H9 (cell line): Measurements from ENCODE around the gene CHPF. TPM values are rescaled to one million over a fixed set of nuclear protein-coding genes. Genes with fewer than 3 reads are reported as not detected.

Experiments used
- DNase-seq: peaks from one replicate; pipeline ENCODE4 v3.0.0-alpha.2; 2017
- H2AFZ ChIP-seq: one replicate; pipeline ENCODE4 v1.6.1; 2013; ENCODE audit warnings: mild to moderate bottlenecking, low read length, control low read depth, moderate library complexity
- H2AK5ac ChIP-seq: 2 replicates; pipeline ENCODE4 v1.6.1; 2013; ENCODE audit warnings: low read length, control low read depth, mixed read lengths; ENCODE audit not compliant: insufficient read length
- H2BK120ac ChIP-seq: one replicate; pipeline ENCODE4 v1.6.1; 2013; ENCODE audit warnings: low read depth, mild to moderate bottlenecking, low read length, control low read depth, inconsistent platforms; ENCODE audit not compliant: poor library complexity, severe bottlenecking
- H2BK12ac ChIP-seq: 2 replicates; pipeline ENCODE4 v1.6.1; 2013; ENCODE audit warnings: low read length, control low read depth, mixed read lengths, low read depth; ENCODE audit not compliant: insufficient read length
- H2BK15ac ChIP-seq: 2 replicates; pipeline ENCODE4 v1.6.1; 2013; ENCODE audit warnings: low read depth, low read length, control low read depth
- H2BK20ac ChIP-seq: one replicate; pipeline ENCODE4 v1.6.1; 2013; ENCODE audit warnings: low read depth, mild to moderate bottlenecking, low read length, control low read depth, inconsistent platforms; ENCODE audit not compliant: poor library complexity, severe bottlenecking
- H2BK5ac ChIP-seq: 2 replicates; pipeline ENCODE4 v1.6.1; 2013; ENCODE audit warnings: low read length, control low read depth, mixed read lengths; ENCODE audit not compliant: insufficient read length
- H3K14ac ChIP-seq: 2 replicates; pipeline ENCODE4 v1.6.1; 2013; ENCODE audit warnings: low read length, control low read depth; ENCODE audit not compliant: insufficient read depth
- H3K18ac ChIP-seq: 2 replicates; pipeline ENCODE4 v1.6.1; 2013; ENCODE audit warnings: low read depth, mild to moderate bottlenecking, mixed read lengths, low read length, control low read depth; ENCODE audit not compliant: insufficient read length
- H3K23ac ChIP-seq: 2 replicates; pipeline ENCODE4 v1.6.1; 2013; ENCODE audit warnings: low read length, control low read depth, mixed read lengths, low read depth; ENCODE audit not compliant: insufficient read length
- H3K23me2 ChIP-seq: 2 replicates; pipeline ENCODE4 v1.6.1; 2013; ENCODE audit warnings: low read depth, mild to moderate bottlenecking, mixed read lengths, low read length, control low read depth; ENCODE audit not compliant: insufficient read length, poor library complexity, severe bottlenecking
- H3K27ac ChIP-seq: 2 replicates; pipeline ENCODE4 v1.5.1; 2013; ENCODE audit warnings: low read length, control low read depth, mixed read lengths, low read depth; ENCODE audit not compliant: insufficient read length
- H3K27me3 ChIP-seq: 2 replicates; pipeline ENCODE4 v1.6.1; 2013; ENCODE audit warnings: low read length, control low read depth, inconsistent platforms; ENCODE audit not compliant: insufficient read depth
- H3K4ac ChIP-seq: 2 replicates; pipeline ENCODE4 v1.6.1; 2013; ENCODE audit warnings: low read depth, mild to moderate bottlenecking, control low read depth, inconsistent platforms, low read length, moderate library complexity
- H3K4me1 ChIP-seq: 2 replicates; pipeline ENCODE4 v1.6.1; 2013; ENCODE audit warnings: low read length, control low read depth, inconsistent platforms; ENCODE audit not compliant: insufficient read depth
- H3K4me2 ChIP-seq: 2 replicates; pipeline ENCODE4 v1.6.1; 2013; ENCODE audit warnings: low read length, control low read depth, mixed read lengths; ENCODE audit not compliant: insufficient read length, insufficient read depth
- H3K56ac ChIP-seq: 2 replicates; pipeline ENCODE4 v1.6.1; 2013; ENCODE audit warnings: low read depth, mild to moderate bottlenecking, mixed read lengths, low read length, control low read depth; ENCODE audit not compliant: insufficient read length
- H3K79me1 ChIP-seq: 2 replicates; pipeline ENCODE4 v1.6.1; 2013; ENCODE audit warnings: low read depth, mild to moderate bottlenecking, moderate library complexity, low read length, control low read depth, inconsistent platforms; ENCODE audit not compliant: insufficient read depth, poor library complexity, severe bottlenecking
- H3K79me2 ChIP-seq: 2 replicates; pipeline ENCODE4 v1.6.1; 2013; ENCODE audit warnings: low read length, control low read depth, inconsistent platforms; ENCODE audit not compliant: insufficient read depth
- H3K9ac ChIP-seq: 2 replicates; pipeline ENCODE4 v1.6.1; 2013; ENCODE audit warnings: low read length, control low read depth, mixed read lengths; ENCODE audit not compliant: insufficient read length; ENCODE audit errors: extremely low read depth
- H3K9me3 ChIP-seq: one replicate; pipeline ENCODE4 v1.6.1; 2013; ENCODE audit warnings: low read depth, low read length, inconsistent platforms; ENCODE audit not compliant: control insufficient read depth
- H3T11ph ChIP-seq: one replicate; pipeline ENCODE4 v1.6.1; 2013; ENCODE audit warnings: mild to moderate bottlenecking, low read length, control low read depth, inconsistent platforms
- H4K20me1 ChIP-seq: one replicate; pipeline ENCODE4 v1.6.1; 2013; ENCODE audit not compliant: control insufficient read depth, insufficient read length, insufficient read depth
- H4K5ac ChIP-seq: 2 replicates; pipeline ENCODE4 v1.6.1; 2013; ENCODE audit warnings: low read depth, mild to moderate bottlenecking, mixed read lengths, low read length, control low read depth; ENCODE audit not compliant: insufficient read length
- H4K8ac ChIP-seq: replicated peaks from 2 replicates; pipeline ENCODE4 v1.6.1; 2013; ENCODE audit warnings: low read length, control low read depth, mixed read lengths, low read depth; ENCODE audit not compliant: insufficient read length
- H4K91ac ChIP-seq: 2 replicates; pipeline ENCODE4 v1.6.1; 2013; ENCODE audit warnings: low read depth, mild to moderate bottlenecking, moderate library complexity, mixed read lengths, low read length, control low read depth; ENCODE audit not compliant: insufficient read length
- H3K27ac Mint-ChIP-seq, 3 experiments: 2 replicates in 2 of 3; 3 replicates in 1 of 3; pipeline ENCODE4 v1.8.0; 2020 to 2021; ENCODE audit warnings: mixed read lengths in 3 of 3, mild to moderate bottlenecking in 1 of 3, moderate library complexity in 1 of 3
- H3K27me3 Mint-ChIP-seq: 2 replicates; pipeline ENCODE4 v1.8.0; 2021; ENCODE audit warnings: low read depth, mild to moderate bottlenecking, moderate library complexity, mixed read lengths
- H3K36me3 Mint-ChIP-seq, 3 experiments: 2 replicates in 2 of 3; 3 replicates in 1 of 3; pipeline ENCODE4 v1.8.0; 2020 to 2021; ENCODE audit warnings: low read depth in 3 of 3, mixed read lengths in 3 of 3; ENCODE audit not compliant: insufficient read depth in 1 of 3
- H3K4me1 Mint-ChIP-seq, 2 experiments: 2 replicates each; pipeline ENCODE4 v1.8.0; 2020; ENCODE audit warnings: mixed read lengths in 2 of 2
- H3K4me3 Mint-ChIP-seq, 2 experiments: 2 replicates in 1 of 2; 3 replicates in 1 of 2; pipeline ENCODE4 v1.8.0; 2020 to 2021; ENCODE audit warnings: mild to moderate bottlenecking in 2 of 2, mixed read lengths in 2 of 2, moderate library complexity in 1 of 2
- H3K9me3 Mint-ChIP-seq, 2 experiments: 2 replicates in 1 of 2; 3 replicates in 1 of 2; pipeline ENCODE4 v1.8.0; 2020; ENCODE audit warnings: mild to moderate bottlenecking in 2 of 2, mixed read lengths in 2 of 2, moderate library complexity in 1 of 2
- CTCF ChIP-seq: fragments of 200-600 bp; sonication (generic); conservative IDR thresholded peaks from 3 replicates; pipeline ENCODE4 v1.8.0; 2021; ENCODE audit warnings: antibody characterized with exemption, mild to moderate bottlenecking
- WGBS: extraction: QIAGEN DNeasy Blood & Tissue Kit; methylation state at CpG from one replicate; pipeline ENCODE4 v1.1.7; 2013; ENCODE audit warnings: missing lambda C conversion rate, low lambda C conversion rate, mixed read lengths; ENCODE audit not compliant: insufficient read length; ENCODE audit errors: extremely low coverage; 5-methylcytosine and 5-hydroxymethylcytosine counted together
- total RNA-seq: library from RNA; stranded (reverse); gene quantifications from 2 replicates; pipeline ENCODE4 v1.2.1, GENCODE V29; 2021

CHPF gene
- total RNA-seq, 1 experiment from 2014 or later: 46.5 TPM

GRCh38 chr2:219522111-219523030 lies 21.2 kb downstream of the CHPF start:
- H3K23me2 ChIP-seq: peaks cover 4% of the 10 kb centered on the region
- no peak for TF ChIP-seq CTCF
- Mint-ChIP-seq H3K4me3 (peak overlapping the region; percentile 50 to 51; a peak in 4 of 5 replicates), H3K9me3 (no peaks in the 10 kb centered on the region), H3K36me3 (no peaks in the 10 kb centered on the region), H3K4me1 (peaks cover 53 to 71% of the 10 kb centered on the region in 2 experiments), H3K27me3 (peaks cover 49% of the 10 kb centered on the region), H3K27ac (peak overlapping the region in 1 of 3 experiments; percentile 33; a peak in 2 of 7 replicates)
- H3K4me2 ChIP-seq: peak overlapping the region; percentile 44
- H2BK5ac ChIP-seq: no peak overlapping the region
- no peaks in the 10 kb centered on the region for H4K20me1 ChIP-seq
- no peak overlapping the region for H2AK5ac ChIP-seq
- H2AFZ ChIP-seq: no peak overlapping the region
- H3K27ac ChIP-seq: no peak overlapping the region
- H3K23ac ChIP-seq: no peak overlapping the region
- no peaks in the 10 kb centered on the region for H3K9me3 ChIP-seq
- H3K56ac ChIP-seq: no peak overlapping the region
- H4K91ac ChIP-seq: no peak overlapping the region
- H3K79me1 ChIP-seq: no peaks in the 10 kb centered on the region
- no peak overlapping the region for H4K5ac ChIP-seq
- peaks cover 9% of the 10 kb centered on the region; the same call in 1 of the 2 replicates for H3K4me1 ChIP-seq
- H3K14ac ChIP-seq: no peak overlapping the region
- DNase-seq: peak; percentile 80
- H3K4ac ChIP-seq: no peak overlapping the region
- no peak overlapping the region for H2BK120ac ChIP-seq
- no CpG with 5 or more reads among the region's 70 CpGs for WGBS
- H2BK20ac ChIP-seq: no peak overlapping the region
- no peak overlapping the region for H4K8ac ChIP-seq
- H3T11ph ChIP-seq: no peak overlapping the region
- H3K9ac ChIP-seq: no peak overlapping the region
- no peak overlapping the region for H2BK15ac ChIP-seq
- H3K27me3 ChIP-seq: peaks cover 8% of the 10 kb centered on the region; the same call in 1 of the 2 replicates
- H3K79me2 ChIP-seq: no peaks in the 10 kb centered on the region
- no peak overlapping the region for H3K18ac ChIP-seq
- H2BK12ac ChIP-seq: no peak overlapping the region
